Measurements from ENCODE around the gene TRIP10. TPM values are rescaled to one million over a fixed set of nuclear protein-coding genes. Genes with fewer than 3 reads are reported as not detected.
A peak's percentile ranks its signal among the peaks of the same experiment; 100 is the strongest.

TRIP10 gene
- total and polyA plus RNA-seq, 2 of the 13 experiments (the other 11 are each of a cell fraction or from before 2014, with no cell fraction given), result 32.5 to 33.2 TPM

GRCh38 chr19:6720369-6721137, 18.9 kb upstream of the TRIP10 start, which contains the start of gene C3:
C3 (minus strand) TSS chr19:6720650; CDS start chr19:6720589, 61 bp downstream.
- Histone ChIP-seq H3K27me3 (ENCODE audit: control insufficient read depth in 1 of 2, insufficient read depth in 2 of 2, low read length in 2 of 2) (peaks cover 0 to 7% of the 10 kb centered on the region in 2 experiments; a peak in 1 of 5 replicates), H3K79me2 (ENCODE audit: insufficient read depth, low read length) (peaks cover 27% of the 10 kb centered on the region), H3K9me3 (ENCODE audit: low read length) (no peaks in the 10 kb centered on the region), H3K9ac (ENCODE audit: insufficient read depth, low read depth, low read length) (peak within 1 kb of the TSS; percentile 94), H3K4me1 (ENCODE audit: insufficient read depth, low read length) (peaks cover 76% of the 10 kb centered on the region), H3K27ac (ENCODE audit: extremely low read length, insufficient read depth, low read length) (peak within 1 kb of the TSS; percentile 90), H3K4me2 (ENCODE audit: low read depth, low read length) (peak within 1 kb of the TSS; percentile 79), H4K20me1 (ENCODE audit: insufficient read depth, low read length) (peaks cover 44% of the 10 kb centered on the region), H2AFZ (ENCODE audit: low read length) (no peak within 1 kb of the TSS), H3K36me3 (replicated peaks in 1 of 2; ENCODE audit: control insufficient read depth in 1 of 2, insufficient read depth in 2 of 2, low read length in 2 of 2) (peaks cover 18 to 26% of the 10 kb centered on the region in 2 experiments), H3K4me3 (replicated peaks in 1 of 3; ENCODE audit: insufficient read depth in 1 of 3, low read depth in 2 of 3, low read length in 3 of 3) (peak within 1 kb of the TSS; percentile 70 to 100 (median 89))
- ATAC-seq (peak; percentile 74), DNase-seq (ENCODE audit: low spot score) (peak; percentile 96), FAIRE-seq (peak; percentile 88)
- WGBS (ENCODE audit: low lambda C conversion rate), result 0% methylated on average over 3 of the region's 4 CpGs
- in situ Hi-C loops (cut with HindIII; ENCODE audit: extremely low pct_ligation_motif_present, low pct_unique_long_range_greater_than_20kb), result no loop called here
- POLR2A ChIA-PET, result interaction anchor here (0.6 to 8.0 kb wide), 26 partner anchors 9 to 1200 kb away, joined by 3 to 278 read pairs (median 5); partner anchors contain the start of genes ALKBH7, GPR108 and SNAPC2
- CTCF ChIA-PET (ENCODE audit: low intra/inter-chr PET ratio, low total read pairs), result interaction anchor here (0.6 kb wide), 1 partner anchor 235 kb away, joined by 5 read pairs; no protein-coding TSS in a partner anchor
- intact Hi-C loops (cut with micrococcal nuclease; ENCODE audit: unreplicated experiment), result loop anchor here (1.0 to 2.0 kb wide), 3 partner anchors 10 to 33 kb away; partner anchors contain the start of gene GPR108
- no TSS peak for BruUV-seq (replicated peaks)
- no peak for TF ChIP-seq THYN1 (CRISPR knock-in tag; IDR thresholded peaks at IDR 0.05; ENCODE audit: borderline replicate concordance, low read depth)
- peak; percentile 44; the same call in 1 of the 2 replicates for TF ChIP-seq ZNF441 (CRISPR knock-in tag; IDR thresholded peaks at IDR 0.05; ENCODE audit: borderline replicate concordance)
- peak; percentile 93 for TF ChIP-seq AHR (CRISPR knock-in tag; IDR thresholded peaks at IDR 0.05)
- TF ChIP-seq, protein P1, sequence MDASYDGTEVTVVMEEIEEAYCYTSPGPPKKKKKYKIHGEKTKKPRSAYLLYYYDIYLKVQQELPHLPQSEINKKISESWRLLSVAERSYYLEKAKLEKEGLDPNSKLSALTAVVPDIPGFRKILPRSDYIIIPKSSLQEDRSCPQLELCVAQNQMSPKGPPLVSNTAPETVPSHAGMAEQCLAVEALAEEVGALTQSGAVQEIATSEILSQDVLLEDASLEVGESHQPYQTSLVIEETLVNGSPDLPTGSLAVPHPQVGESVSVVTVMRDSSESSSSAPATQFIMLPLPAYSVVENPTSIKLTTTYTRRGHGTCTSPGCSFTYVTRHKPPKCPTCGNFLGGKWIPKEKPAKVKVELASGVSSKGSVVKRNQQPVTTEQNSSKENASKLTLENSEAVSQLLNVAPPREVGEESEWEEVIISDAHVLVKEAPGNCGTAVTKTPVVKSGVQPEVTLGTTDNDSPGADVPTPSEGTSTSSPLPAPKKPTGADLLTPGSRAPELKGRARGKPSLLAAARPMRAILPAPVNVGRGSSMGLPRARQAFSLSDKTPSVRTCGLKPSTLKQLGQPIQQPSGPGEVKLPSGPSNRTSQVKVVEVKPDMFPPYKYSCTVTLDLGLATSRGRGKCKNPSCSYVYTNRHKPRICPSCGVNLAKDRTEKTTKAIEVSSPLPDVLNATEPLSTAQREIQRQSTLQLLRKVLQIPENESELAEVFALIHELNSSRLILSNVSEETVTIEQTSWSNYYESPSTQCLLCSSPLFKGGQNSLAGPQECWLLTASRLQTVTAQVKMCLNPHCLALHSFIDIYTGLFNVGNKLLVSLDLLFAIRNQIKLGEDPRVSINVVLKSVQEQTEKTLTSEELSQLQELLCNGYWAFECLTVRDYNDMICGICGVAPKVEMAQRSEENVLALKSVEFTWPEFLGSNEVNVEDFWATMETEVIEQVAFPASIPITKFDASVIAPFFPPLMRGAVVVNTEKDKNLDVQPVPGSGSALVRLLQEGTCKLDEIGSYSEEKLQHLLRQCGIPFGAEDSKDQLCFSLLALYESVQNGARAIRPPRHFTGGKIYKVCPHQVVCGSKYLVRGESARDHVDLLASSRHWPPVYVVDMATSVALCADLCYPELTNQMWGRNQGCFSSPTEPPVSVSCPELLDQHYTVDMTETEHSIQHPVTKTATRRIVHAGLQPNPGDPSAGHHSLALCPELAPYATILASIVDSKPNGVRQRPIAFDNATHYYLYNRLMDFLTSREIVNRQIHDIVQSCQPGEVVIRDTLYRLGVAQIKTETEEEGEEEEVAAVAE (CRISPR knock-in tag; IDR thresholded peaks at IDR 0.05; ENCODE audit: borderline replicate concordance), result peak; percentile 85
- TF ChIP-seq ZSCAN31 (CRISPR knock-in tag; IDR thresholded peaks at IDR 0.05; ENCODE audit: low read depth), result no peak; the same call in 1 of the 2 replicates
- TF ChIP-seq NCOA5 (CRISPR knock-in tag; IDR thresholded peaks at IDR 0.05), result no peak
- TF ChIP-seq PAF1 (CRISPR knock-in tag; IDR thresholded peaks at IDR 0.05), result peak; percentile 94
- TF ChIP-seq ZNF34 (CRISPR knock-in tag; IDR thresholded peaks at IDR 0.05; ENCODE audit: borderline replicate concordance), result no peak
- no peak for TF ChIP-seq CERS6 (CRISPR knock-in tag; IDR thresholded peaks at IDR 0.05)
- TF ChIP-seq THAP8 (CRISPR knock-in tag; IDR thresholded peaks at IDR 0.05; ENCODE audit: borderline replicate concordance), result no peak
- peak; percentile 77; the same call in 1 of the 2 replicates for TF ChIP-seq ARNTL (CRISPR knock-in tag; IDR thresholded peaks at IDR 0.05)
- no peak for TF ChIP-seq XBP1 (CRISPR knock-in tag; IDR thresholded peaks at IDR 0.05)
- TF ChIP-seq HOXA7 (CRISPR knock-in tag; IDR thresholded peaks at IDR 0.05), result no peak
- TF ChIP-seq HNF4G (IDR thresholded peaks at IDR 0.05; ENCODE audit: borderline replicate concordance, low read depth, low read length), result peak; percentile 95
- TF ChIP-seq HNF4G (CRISPR knock-in tag; IDR thresholded peaks at IDR 0.05; ENCODE audit: borderline replicate concordance, low read depth), result peak; percentile 95
- TF ChIP-seq MED1 (CRISPR knock-in tag; IDR thresholded peaks at IDR 0.05), result peak; percentile 95
- TF ChIP-seq TMF1 (CRISPR knock-in tag; IDR thresholded peaks at IDR 0.05; ENCODE audit: low read depth), result no peak
- TF ChIP-seq ZNF510 (CRISPR knock-in tag; IDR thresholded peaks at IDR 0.05; ENCODE audit: low read depth), result no peak

All from HepG2 (cell line).